ENCODE data around the gene MARK2.

The MARK2 gene

DNA sequence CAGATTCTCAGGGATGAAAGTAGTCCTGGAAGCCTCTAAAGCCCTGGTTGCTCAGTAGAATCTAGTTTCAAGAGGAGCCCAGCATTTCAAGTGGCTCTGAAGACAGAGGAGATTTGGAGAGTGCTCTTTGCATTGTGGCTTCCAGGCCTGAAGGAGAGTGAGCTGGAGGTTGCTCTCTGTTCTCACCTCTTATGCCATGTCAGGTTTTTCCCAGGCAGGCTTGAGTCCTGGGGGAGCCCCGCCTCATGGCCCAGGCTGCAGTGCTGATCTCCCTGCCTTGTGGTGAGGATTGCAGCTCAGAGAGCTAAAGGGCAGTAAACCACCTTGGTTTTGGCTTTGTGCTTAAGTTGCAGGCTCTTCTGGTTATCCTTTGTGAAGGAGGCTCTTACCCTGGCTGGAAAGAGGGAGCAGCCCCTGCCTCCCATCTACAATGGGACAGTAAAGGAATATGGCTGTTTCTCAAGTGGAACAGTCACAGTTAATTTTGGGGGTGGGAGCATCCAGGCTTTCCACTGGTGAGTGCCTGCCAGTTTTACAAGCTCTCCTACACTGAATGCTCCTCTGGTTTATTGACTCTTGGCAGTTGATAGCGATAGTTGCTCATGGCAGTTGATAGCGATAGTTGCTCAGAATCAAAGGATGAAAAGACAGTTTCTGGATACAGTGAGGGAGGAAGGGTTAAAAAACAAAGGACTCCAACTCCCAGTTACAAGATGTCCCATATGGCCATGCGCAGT, 45.5 kb downstream of the MARK2 start:
- DNase-seq = no peak

GRCh38 chr11:63887386-63887999, 48.6 kb downstream of the MARK2 start:
- DNase-seq = no peak

DNA sequence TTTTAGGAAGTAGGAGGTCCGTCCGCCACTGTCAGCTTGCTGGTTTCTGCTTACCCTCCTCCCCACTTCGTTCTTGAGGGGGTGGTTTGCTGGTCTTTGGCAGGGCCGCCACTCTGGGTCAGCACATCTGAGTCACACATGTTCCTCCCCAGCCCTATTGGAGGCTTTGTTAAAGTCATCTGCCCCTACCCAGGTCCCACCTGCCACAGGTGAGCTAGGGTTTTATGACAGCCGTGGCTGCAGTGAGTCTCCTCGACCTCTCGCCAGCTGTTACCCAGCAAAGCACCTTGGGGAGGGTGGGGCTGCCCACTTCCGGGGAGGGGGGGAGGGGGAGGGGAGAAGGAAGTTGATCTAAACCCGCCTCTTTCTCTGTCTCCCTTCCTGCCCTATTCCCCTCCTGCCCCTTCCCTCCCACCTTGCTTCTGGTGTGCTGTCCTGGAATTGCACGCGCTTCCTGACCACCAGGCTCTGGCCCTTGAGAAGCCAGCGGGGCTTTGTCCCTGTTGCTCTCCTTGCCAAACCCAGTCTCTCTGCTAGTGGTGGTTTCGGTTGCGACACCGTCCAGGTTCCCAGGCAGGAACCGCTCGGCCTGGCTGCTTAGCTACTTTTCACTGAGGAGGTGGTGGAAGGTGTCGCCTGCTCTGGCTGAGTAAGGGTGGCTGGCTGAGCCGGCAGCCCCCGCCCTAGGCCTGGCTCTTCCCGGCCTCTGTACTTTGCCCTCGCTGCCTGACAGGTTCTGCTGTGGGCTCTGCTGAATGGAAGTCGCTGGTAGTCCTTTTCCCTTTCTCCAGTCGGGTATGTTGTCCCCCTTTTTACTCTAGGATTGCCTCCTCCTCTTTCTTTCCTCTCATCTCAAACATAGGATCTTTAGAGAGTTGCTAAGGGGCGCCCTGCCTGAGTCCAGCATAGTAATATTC, 49.5 kb downstream of the MARK2 start:
- DNase-seq = peak; percentile 87

- DNase-seq = no peak
Measured at GRCh38 chr11:63889344-63889743, 50.4 kb downstream of the MARK2 start.

- no peak for DNase-seq
Measured at GRCh38 chr11:63890368-63890767, 51.5 kb downstream of the MARK2 start.

- DNase-seq = no peak
Measured at GRCh38 chr11:63892228-63892627, 53.3 kb downstream of the MARK2 start.

- DNase-seq = no peak
Measured at GRCh38 chr11:63893355-63893754, 54.4 kb downstream of the MARK2 start.

DNA sequence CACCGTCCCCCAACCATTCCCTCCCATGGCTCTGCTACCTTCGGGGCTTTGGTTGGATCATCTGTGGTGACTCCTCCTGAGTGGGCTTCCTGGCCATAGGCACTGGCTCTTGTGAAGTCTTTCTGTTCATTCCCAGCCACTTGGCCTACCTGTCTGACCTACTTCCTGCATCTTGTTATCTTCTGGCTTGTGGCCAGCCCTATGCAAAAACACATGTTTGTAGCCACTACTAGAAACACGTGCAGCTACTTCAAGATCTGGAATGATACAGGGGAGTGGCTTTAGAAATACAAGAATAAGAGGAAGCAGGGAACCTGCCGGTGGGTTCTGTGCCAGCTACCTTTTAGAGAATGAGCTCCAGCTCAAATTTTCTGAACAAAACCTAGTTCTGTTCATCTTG, 57.2 kb downstream of the MARK2 start:
- DNase-seq = peak; percentile 36

- no peak for DNase-seq
Measured at GRCh38 chr11:63897459-63898146, 58.7 kb downstream of the MARK2 start.

- no peak for DNase-seq
Measured at GRCh38 chr11:63901660-63902059, 62.8 kb downstream of the MARK2 start.

DNA sequence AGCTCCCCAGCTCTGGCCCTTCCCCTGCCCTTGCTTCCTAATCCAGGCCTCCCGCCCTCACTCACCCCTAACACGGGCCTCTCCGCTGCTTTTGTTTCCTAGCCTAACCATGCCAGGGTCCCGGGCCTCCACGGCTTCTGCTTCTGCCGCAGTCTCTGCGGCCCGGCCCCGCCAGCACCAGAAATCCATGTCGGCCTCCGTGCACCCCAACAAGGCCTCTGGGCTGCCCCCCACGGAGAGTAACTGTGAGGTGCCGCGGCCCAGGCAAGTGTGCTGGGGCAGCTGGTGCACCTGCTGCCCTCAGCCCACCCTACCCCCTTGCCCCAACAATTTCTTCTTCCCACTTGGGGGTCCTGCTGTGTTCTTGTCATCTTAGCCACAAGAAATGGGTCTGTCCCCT, 65.0 kb downstream of the MARK2 start:
- no peak for DNase-seq

- DNase-seq = no peak
Measured at GRCh38 chr11:63904743-63905142, 65.8 kb downstream of the MARK2 start.

DNA sequence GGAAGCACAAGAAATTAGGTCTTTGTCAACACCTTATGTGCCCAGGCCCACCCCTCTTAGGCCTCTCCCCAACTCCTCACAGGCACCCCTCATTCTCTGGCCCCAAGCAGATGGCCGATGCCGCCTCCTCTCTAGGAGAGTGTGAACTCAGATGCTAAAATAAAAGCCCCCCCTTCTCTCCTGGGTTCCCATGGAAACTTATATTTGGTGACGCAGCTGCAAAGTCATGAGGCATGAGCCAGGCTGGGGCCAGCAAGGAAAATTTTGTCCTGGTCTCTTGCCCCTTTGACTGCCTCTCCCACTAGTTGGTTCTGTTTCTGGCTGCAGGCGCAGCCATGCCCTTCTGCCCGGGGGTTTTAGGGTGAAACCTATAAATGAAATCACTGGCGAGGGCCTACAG, 66.3 kb downstream of the MARK2 start:
- DNase-seq = no peak

DNA sequence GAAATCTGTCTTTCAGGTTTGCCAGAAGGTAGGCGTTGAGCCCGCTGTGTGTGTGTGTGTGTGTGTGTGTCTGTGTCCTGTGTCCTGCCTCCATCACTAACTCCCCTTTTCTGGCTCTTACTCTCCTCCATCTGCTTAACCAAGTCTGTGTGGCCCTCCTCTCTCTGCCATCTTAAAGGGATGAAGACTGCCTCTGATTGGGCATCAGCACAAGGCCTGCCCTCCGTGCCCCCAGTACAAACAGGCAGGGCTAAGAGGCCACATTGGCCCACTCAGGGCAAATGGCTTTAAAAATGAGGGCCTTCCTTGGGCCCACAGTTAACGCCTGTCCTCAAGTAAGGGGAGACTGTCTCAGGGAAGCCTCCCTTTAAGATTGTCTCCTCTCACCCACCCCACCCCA, 67.2 kb downstream of the MARK2 start:
- DNase-seq = no peak

DNA sequence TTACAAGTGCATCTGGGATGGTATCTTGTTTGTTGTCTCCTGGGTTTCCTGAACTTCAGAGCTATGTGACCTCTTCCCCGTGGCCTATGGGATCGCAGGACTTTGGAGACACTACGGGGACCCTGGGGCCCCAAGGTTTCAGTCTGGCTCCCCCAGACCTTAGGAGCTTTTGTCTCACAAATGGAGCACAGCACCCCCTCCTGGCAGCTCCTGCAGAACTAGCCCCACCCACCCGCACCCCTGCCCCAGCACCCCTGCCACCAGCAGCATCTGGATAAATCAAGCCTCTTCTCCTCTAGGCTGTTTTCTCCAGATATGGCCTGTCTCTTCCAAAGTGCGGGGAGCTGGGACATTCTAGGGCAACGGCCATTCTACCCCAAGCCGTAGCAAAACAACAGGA, 67.7 kb downstream of the MARK2 start:
- DNase-seq = peak; percentile 79

DNA sequence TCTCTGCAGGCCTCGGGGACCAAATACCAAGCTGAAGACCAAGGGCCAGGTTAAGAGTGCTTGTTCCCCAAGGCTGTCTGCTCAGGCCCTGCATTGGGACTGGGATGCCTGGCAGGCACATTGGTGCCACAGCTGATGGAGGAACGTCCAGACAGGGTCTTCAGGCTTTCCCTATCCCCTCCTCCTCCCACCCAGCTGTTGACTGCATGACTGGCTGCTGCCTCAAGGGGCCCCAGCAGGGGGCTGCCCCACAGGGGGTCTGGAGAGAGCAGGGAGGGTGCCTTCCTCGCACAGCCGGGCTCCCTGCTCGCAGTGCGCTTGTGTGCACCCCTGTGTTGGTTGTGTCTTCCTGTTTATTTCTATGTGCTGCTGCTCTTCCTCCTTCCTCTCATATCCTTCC, 68.2 kb downstream of the MARK2 start:
- DNase-seq = no peak

DNA sequence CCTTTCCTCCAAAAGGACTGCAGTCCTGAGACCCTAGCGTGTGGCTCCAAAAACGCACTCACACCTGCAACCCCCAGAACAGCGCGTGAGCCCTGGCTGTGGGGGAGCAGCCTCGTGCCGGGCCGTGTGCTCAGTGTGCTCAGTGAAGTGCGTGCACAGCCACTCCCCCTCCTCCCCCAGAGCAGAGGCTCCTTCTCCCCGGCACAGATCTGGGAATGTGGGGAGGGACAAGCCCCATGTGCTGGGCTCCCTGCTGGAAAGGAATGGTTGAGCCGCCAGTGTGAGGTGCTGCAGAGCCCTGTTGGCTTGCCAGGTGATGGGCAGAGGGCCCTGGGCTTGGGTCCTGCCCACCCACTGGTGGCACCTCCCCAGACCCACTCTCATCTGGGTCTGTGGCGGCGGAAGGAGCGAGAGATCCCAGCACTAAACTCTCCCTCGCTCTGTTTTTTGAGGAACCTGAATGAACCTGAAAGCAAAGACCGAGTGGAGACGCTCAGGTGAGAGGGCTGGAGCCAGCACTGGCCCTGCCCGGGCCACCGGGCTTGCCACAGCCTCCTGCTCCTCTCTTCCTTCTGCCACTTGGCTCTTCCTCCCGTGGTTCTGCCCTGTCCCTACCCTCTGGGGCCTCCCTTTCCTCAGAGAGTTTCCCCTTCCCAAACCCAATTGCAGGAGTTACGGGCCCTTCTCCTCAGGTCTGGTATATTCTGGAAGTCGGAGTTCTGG, 69.1 kb downstream of the MARK2 start:
- DNase-seq = no peak

DNA sequence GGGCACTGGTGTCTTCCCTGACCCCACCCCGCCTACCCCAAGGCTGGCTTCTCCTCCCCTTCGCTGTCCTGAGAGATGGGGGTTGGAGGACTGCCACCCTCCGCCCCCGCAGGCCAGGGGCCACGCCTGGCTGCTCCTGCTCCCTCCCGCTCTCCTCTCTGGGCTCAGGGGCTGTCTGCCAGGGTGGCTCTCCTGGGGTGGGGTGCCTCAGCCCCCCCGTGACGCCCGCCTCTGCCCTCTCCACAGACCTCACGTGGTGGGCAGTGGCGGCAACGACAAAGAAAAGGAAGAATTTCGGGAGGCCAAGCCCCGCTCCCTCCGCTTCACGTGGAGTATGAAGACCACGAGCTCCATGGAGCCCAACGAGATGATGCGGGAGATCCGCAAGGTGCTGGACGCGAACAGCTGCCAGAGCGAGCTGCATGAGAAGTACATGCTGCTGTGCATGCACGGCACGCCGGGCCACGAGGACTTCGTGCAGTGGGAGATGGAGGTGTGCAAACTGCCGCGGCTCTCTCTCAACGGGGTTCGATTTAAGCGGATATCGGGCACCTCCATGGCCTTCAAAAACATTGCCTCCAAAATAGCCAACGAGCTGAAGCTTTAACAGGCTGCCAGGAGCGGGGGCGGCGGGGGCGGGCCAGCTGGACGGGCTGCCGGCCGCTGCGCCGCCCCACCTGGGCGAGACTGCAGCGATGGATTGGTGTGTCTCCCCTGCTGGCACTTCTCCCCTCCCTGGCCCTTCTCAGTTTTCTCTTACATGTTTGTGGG, 69.9 kb downstream of the MARK2 start:
- DNase-seq = no peak

GRCh38 chr11:63909591-63910506, 70.9 kb downstream of the MARK2 start:
- DNase-seq = no peak

DNA sequence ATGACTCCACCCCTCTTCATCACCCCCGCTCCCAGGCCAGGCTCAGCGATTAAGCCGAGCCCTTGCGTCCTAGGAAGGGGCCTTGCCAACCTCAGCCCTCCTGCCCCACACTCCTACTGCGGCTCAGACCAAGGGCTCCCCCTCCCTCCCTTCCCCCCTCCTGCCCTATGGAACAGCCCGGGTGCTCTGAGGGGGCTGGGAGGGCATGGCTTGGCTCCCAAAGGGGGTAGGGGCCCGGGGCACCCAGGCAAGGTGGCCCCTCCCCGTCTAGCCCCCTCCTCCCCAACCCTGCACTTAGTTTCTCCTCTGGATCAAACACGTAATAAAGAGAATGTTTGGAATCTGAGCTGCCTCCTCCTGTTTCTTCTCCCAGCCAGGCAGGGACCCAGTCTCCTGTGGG, 71.8 kb downstream of the MARK2 start:
- no peak for DNase-seq

DNA sequence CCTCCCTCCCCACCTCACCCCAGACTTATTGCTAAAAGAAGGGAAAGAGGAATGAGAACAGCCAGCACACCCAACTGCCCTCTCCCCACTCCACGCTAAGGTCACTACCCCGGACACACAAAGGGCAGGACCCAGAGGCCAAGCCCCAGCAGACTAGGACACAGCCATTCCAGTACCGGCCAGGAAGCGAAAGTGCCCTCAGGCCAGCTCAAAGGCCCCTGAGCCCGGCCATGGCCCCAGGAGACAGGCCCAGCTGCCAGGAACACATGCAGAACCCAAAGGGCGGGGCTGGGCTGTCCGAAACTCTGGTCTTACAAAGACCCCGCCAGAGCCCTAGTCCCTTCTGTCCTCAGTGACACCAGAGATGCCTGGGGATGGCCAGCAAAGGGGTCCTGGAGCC, 72.5 kb downstream of the MARK2 start:
- no peak for DNase-seq
